RCC 7860 (cell line): ENCODE data around the gene AP1M1.
A peak's percentile ranks its signal among the peaks of the same experiment; 100 is the strongest.

Source experiments
- DNase-seq: peaks from one replicate; pipeline ENCODE4 v3.0.0-alpha.2; 2015; ENCODE audit warnings: low spot score
- FAIRE-seq: peaks from 2 replicates; lab custom pipeline; 2012; peaks lifted over from hg19 to GRCh38; lab: Jason Lieb, UNC

The AP1M1 gene

DNA sequence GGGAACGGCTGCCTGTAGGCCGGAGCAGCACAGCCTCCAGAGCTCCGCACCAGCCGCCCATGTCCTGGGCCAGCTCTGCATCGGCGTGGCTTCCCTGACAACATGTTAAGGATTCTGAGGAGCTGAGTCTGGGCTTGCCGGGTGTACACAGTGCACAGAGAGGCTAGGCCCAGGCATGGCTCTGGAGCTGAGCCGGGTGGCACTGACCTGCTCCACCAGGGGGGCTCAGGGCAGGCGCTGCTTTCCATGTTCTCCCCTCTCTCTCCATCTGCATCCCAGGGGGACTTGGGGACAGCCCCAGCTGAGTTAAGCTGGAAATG, 31.6 kb downstream of the AP1M1 start:
- DNase-seq, result no peak
- FAIRE-seq, result no peak

GRCh38 chr19:16232127-16232526, 34.4 kb downstream of the AP1M1 start:
- FAIRE-seq (no peak), DNase-seq (no peak)

GRCh38 chr19:16232568-16232967, 34.9 kb downstream of the AP1M1 start:
- FAIRE-seq (no peak), DNase-seq (no peak)

DNA sequence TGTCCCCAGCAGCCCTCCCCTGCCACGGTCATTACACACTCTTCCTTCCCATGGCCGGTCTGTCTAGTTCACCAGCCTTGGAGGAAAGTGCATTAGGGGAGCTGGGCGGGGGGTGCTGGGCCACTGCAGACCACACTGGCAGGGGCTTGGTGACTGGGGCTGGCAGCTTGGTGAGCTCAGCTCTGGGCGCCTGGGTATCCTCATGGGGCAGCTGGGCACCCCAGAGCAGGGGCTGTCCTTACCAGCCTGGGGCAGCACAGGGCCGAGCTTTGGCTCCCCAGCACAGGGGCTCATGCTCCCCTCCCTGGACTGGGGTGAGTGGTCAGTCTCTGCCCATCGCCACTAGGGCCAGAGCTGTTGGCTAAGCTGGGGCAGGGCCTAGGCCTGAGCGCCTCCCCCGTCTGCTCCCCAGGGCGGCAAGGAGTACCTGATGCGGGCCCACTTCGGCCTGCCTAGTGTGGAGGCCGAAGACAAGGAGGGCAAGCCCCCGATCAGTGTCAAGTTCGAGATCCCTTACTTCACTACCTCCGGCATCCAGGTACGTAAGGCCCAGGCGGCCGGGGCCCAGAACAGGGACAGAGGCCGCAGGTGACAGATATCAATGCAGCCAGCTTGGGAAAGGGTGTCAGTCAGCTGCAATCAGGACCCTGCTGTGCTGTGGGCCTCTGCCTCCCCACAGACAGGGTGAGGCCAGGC, 35.5 kb downstream of the AP1M1 start:
- FAIRE-seq, result no peak

DNA sequence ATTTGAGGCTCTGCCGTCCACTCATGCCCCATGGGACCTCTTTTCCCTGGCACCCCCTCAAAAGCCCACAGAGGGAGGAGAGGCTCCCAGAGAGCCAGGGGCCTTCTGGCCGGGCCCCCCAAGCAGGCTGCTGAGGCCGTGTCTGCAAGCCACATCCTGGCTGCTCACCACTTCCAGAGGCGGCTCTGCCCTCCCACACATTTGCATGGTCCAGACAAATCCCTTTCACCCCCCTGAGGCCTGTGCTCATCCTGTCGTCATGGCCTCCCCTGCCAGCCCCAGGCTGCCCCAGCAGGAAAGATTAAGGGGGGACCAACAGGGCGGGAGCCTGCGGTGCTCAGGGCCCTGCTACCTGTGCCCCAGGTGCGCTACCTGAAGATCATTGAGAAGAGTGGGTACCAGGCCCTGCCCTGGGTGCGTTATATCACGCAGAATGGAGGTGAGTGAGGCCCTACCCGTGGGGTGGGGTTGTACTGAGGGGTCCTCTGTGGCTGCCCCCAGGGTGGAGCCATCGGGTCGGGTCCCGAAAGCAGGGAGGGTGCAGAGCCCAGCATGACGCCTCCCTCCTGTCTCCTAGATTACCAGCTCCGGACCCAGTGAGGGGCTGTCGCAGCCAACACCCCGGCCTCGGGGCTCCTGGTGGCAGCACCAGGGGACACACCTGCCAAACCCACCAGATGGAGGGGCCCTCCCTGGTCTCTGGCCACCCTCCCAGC, 36.3 kb downstream of the AP1M1 start:
- FAIRE-seq (no peak), DNase-seq (no peak)

More for the DNA sequence above, 35.5 kb downstream of the AP1M1 start:
- DNase-seq, result no peak

DNA sequence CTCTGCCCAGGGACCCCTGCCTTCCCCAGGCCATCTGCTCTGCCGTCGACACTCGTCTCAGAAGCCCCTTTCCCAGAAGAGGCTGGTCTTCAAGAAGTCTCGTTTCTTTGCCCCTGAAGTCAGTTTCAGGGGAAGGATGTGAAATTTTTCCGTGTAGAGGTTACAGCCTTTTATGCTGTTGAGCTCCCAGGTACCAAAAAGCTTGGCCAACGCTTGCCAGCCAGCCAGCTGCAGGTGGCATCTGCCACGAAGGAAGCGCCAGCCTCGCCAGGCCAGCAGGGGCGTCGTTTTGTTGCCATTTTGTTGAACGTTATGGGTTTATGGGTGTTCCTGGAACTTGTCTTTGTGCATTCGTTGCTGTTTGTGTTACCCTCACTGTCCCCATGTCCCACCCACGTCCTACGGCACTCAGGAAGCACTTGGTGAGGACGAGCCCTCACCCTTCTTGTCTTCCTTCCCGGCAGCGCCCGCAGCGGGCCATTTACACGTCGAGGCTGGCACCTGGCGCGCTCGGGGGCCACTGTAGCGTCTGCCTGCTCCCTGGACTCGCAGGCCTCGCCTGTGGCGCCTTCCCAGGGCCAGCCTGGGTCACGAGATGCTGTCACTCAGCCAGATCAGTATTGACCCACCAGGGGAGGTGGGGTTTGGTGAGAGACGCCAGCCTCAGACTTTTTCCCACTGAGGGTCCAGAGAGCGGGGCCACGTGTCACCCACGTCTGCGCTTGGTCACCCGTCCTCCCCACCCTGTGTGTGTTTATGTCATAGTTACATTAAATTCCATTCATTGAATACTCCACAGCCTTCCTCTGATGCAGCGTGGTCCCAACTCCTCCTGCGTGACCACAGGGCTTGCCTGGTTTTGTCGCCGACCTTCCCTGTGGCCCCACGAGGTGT, 37.1 kb downstream of the AP1M1 start:
- no peak for DNase-seq
- FAIRE-seq, result no peak

- DNase-seq (no peak), FAIRE-seq (no peak)
Measured at GRCh38 chr19:16235811-16236652, 38.3 kb downstream of the AP1M1 start.

DNA sequence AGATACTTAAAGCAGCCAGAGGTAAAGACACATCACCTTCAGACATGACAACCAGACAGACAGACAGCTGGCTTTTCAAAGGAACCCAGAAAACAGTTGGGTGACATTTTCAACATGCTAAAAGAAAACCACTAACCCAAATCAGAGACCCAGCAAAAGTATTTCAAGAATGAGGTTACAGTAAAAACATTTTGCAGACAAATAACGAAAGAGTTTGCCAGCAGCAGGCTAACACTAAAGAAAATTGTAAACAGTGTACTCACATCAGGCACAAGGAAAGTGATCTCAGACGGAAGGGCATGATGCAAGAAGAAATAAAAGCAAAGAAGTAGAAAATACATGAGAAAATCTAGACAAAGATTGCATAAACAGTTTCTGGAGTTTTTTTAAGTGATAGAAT, 46.4 kb downstream of the AP1M1 start:
- no peak for FAIRE-seq
- no peak for DNase-seq

DNA sequence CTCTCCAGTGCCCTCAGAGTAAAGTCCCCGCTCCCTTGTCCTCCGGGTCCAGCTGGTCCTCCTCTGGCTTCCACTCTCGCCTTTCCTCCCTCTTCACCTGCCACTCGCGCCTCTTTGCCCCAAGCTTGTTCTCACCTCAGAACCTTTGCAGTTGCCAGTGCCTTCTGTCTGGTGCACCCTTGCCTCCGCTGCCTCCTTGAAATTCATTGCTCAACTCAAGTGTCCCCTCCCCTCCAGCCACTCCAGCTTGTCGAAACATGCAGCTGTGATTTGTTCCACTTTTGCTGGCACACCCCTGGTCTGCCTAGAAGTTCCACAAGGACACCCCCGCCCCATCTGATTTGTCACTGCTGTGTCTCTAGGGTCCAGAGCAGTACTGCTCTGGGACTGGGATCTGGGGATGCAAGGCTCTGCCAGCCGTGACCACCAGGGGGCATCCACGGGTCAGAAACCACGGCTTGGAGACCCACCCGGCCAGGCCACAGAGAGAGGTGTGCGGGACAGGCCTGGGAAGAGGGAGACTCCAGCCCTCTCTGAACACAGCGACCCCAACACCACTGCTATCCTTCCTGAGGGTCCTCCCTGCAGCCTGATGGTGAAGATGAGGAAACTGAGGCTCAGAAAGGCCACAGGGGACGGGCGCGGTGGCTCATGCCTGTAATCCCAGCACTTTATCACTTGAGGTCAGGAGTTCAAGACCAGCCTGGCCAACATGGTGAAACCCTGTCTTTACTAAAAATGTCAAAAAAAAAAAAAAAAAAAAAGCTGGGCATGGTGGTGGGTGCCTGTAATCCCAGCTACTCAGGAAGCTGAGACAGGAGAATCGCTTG, 49.9 kb downstream of the AP1M1 start:
- no peak for FAIRE-seq
- DNase-seq, result peak; percentile 62

DNA sequence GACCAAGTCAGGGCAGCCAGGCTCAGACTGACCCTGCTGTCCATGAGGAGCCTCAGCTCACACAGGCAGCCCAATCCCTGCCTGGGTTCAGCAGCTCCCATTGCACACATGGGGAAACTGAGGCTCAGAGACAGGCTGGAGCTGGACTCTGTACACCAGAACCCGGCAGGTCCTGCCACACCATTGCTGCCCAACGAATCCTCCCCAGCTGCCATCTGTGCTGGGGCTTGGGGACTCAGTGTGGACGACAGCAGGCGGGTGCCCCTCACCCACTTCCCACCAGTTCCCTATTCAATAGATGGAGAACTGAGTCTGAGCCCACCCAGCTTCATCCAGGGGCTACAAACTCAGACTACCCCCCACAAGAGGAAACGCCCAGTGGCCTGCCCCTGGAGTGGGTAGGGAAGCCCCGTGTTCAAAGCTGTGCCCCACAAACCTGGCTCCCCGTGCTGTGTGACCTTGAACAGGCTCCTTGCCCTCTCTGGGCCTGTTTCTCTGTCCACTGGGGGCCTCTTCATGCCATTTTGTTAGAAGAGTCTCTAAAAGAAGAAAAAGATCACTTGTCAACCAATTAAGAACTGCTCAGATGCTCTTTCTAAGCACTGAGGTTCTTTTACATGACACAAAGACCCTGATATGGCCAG, 50.8 kb downstream of the AP1M1 start:
- no peak for FAIRE-seq

GRCh38 chr19:16249826-16250404, 52.2 kb downstream of the AP1M1 start:
- FAIRE-seq, result no peak
- DNase-seq, result no peak

More for the DNA sequence above, 50.8 kb downstream of the AP1M1 start:
- DNase-seq, result no peak

DNA sequence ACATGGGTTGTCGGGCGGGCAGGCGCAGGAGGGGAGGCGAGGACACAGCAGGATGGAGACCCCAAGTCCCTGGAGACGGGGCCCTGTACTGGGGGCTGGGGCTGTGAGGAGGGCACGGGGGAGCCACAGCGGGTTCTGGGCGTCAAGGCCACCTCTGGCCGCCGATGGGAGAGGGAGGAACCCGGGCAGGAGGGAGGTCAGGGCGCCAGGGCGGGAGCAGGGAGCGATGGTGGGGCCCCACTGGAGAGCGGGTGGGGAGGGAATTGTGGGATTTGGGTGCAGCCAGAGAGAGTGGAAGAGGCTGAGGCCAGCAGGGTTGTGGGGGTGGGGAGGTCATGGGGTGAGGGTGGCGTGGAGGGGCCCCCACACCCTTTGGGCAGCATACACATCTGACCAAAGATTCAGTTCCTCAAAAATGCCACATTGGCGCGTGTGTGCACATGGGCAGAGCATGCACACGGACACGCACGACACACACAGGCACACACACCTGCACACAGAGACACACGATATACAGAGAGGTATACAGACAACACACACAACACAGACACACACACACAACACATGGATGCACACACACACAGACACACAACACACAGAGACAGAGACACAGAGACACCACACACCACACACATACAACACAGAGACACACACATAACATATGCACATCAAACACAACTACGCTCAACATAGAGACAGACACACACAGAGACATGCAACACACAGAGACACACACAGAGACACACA, 54.9 kb downstream of the AP1M1 start:
- DNase-seq (no peak), FAIRE-seq (no peak)

DNA sequence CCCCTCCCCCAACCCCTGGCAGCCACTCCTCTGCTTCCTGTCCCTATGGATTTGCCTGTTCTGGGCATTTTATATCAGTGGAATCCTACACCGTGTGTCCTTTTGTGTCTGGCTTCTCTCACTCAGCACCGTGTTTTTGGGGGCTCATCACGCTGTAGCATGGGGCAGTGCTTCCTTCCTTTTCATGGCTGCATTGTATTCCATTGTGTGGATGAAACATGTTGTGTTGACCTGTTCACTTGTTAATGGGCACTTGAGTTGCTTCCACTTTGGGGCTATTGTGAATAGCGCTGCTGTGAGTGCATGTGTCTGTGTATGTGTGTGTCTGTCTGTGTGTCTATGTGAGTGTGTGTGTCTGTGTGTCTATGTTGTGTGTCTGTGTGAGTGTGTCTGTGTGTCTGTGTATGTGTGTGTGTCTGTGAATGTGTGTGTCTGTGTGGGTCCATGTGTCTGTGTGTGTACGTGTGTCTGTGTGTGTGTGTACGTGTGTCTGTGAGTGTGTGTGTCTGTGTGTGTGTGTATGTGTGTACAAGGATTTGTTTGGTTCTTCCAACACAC, 57.2 kb downstream of the AP1M1 start:
- no peak for FAIRE-seq
- no peak for DNase-seq

DNA sequence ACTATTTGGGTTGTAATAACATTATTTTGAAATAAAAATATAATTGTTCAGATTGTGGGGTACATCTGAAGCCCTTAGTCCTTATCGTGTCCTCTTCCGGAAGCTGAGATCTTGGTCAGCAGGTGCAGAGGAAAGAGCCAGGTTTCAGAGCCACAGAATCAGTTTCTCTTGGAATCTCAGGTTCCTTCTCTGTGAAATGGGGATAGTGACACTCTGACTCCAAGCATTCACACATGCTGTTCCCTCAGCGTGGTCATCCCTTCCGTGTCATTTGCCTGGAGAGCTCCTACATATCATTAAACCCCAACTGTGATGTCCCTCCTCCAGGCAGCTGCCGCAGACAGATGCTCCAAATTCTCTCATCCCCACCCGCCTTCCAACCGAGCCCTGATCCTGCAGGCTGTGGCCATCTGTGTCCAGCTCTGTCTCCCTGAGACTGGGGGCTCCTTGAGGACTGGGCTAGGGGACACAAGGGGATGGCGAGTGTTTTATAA, 59.8 kb downstream of the AP1M1 start:
- no peak for FAIRE-seq
- no peak for DNase-seq

DNA sequence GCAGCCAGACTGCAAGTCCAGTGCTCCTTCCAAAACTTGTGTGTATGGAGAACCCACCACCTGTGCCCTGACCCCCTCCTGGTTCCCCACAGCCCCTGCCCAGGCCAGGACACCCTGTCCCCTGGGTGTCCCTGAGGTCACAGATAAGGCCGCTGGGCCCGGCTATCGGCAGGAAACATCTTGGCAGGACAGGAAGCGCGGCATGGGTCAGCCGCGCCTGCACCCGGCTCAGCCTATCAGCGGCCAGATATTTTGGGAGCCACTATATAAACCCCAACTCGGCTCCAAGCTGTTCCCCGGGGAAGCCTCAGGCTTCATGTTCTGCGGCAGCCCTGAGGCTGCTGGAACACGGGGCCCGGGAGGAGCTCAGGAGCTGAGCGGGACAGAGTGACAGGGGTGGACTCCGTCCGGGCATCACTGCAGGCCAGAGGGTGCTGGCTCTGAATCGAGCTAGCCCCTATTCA, 60.8 kb downstream of the AP1M1 start:
- FAIRE-seq (no peak), DNase-seq (no peak)

DNA sequence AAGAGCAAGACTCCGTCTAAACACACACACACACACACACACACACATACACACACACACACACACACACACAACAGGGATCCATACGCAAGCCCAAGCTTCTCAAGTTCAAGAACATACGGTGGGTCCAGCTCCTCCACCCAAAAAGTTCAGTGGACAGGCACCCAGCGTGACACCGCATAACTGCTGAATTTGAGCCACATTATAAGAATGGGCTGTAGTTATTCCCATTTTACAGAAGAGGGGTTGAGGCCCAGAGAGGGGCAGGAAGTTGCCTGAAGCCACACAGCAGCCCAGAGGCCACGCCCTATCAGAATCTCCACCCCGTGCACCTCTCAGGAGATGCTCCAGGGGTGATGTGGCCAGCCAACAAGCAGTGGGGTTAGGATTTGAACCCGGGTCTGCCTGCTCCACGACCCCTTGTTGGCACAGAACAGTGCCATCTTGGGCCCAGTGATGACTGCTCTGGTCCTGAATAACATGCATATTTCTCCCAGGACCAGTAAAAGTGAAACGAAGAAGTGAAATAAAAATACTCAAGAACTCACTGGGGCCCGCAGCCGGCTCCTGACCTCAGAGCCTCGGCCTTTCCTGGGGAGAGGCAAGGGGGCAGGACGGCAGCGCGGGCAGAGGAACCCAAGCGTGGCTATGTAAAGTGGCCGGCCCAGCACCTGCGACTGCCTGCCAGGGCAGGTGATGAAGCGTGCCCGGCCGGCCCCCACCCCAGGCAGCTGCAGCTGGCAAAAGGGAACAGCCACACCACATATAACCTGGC, 61.9 kb downstream of the AP1M1 start:
- FAIRE-seq, result no peak

More for the DNA sequence above, 61.9 kb downstream of the AP1M1 start:
- no peak for DNase-seq
